GM12878 (cell line): ENCODE data around the gene KDM4C. TPM values are rescaled to one million over a fixed set of nuclear protein-coding genes. Genes with fewer than 3 reads are reported as not detected.
A peak's percentile ranks its signal among the peaks of the same experiment; 100 is the strongest.

ENCODE experiments used
- ATAC-seq: fragments of 200-7000 bp; cut with Tn5 transposase; 3 replicates; pipeline ENCODE4 v1.9.1; 2020; ENCODE audit warnings: mild to moderate bottlenecking, moderate library complexity
- BruUV-seq: library from RNA; stranded (reverse); fragments of 400-500 nt; replicated peaks from 2 replicates; lab custom pipeline; 2021; lab: Mats Ljungman, UMichigan
- CTCF ChIA-PET: fragments of 300-600 bp; sonication (Branson Sonifier 250); formaldehyde crosslinking; extraction: SDS; loops from one replicate; lab custom pipeline; 2021; ENCODE audit warnings: inconsistent platforms; lab: Yijun Ruan, JAX
- POLR2A ChIA-PET: fragments of 350-600 bp; formaldehyde crosslinking; extraction: SDS; loops from one replicate; lab custom pipeline; 2021; ENCODE audit warnings: inconsistent platforms; lab: Charles Lee
- RAD21 ChIA-PET: fragments of 300-600 bp; sonication (Branson Sonifier 250); formaldehyde crosslinking; loops from one replicate; lab custom pipeline; 2023; ENCODE audit warnings: antibody characterized with exemption; ENCODE audit not compliant: unreplicated experiment; lab: Charles Lee
- SMC1A ChIA-PET: fragments of 300-600 bp; sonication (Branson Sonifier 250); formaldehyde crosslinking; loops from one replicate; lab custom pipeline; 2023; ENCODE audit not compliant: unreplicated experiment, uncharacterized antibody; lab: Charles Lee
- DNase-seq: peaks from one replicate; pipeline ENCODE4 v3.0.0-alpha.2; 2011; ENCODE audit warnings: low read depth, low spot score
- FAIRE-seq: peaks from 3 replicates; lab custom pipeline; 2011; peaks lifted over from hg19 to GRCh38; lab: Jason Lieb, UNC
- H2AFZ ChIP-seq: 2 replicates; pipeline ENCODE4 v1.6.0; 2011; ENCODE audit warnings: low read depth, low read length, control low read depth; ENCODE audit not compliant: control insufficient read depth
- H3K27ac ChIP-seq: 2 replicates; pipeline ENCODE4 v1.5.1; 2011; ENCODE audit warnings: control low read depth; ENCODE audit not compliant: control insufficient read depth, insufficient read depth
- H3K27me3 ChIP-seq, 2 experiments: replicated peaks in 1 of 2; 2 replicates each; pipeline versions ENCODE4 v1.6.0 to v1.6.1; 2011; ENCODE audit warnings: low read length in 1 of 2; ENCODE audit not compliant: control insufficient read depth in 2 of 2, insufficient read depth in 2 of 2
- H3K36me3 ChIP-seq, 2 experiments: 2 replicates each; pipeline ENCODE4 v1.5.1; 2011; ENCODE audit warnings: low read length in 1 of 2; ENCODE audit not compliant: control insufficient read depth in 2 of 2, insufficient read depth in 2 of 2
- H3K4me1 ChIP-seq: 2 replicates; pipeline ENCODE4 v1.6.1; 2011; ENCODE audit warnings: mild to moderate bottlenecking, low read length, moderate library complexity, mixed read lengths; ENCODE audit not compliant: control insufficient read depth, insufficient read depth
- H3K4me2 ChIP-seq: 2 replicates; pipeline ENCODE4 v1.6.0; 2011; ENCODE audit warnings: control low read depth; ENCODE audit not compliant: control insufficient read depth, insufficient read depth
- H3K4me3 ChIP-seq: fragments of 200-600 bp; sonication (generic); 2 replicates; pipeline ENCODE4 v1.5.1; 2016
- H3K79me2 ChIP-seq: 2 replicates; pipeline ENCODE4 v1.6.0; 2011; ENCODE audit warnings: low read length; ENCODE audit not compliant: control insufficient read depth, insufficient read depth
- H3K9ac ChIP-seq: 2 replicates; pipeline ENCODE4 v1.8.0; 2011; ENCODE audit warnings: low read length, control low read depth, mixed read lengths; ENCODE audit not compliant: control insufficient read depth, insufficient read depth
- H3K9me3 ChIP-seq: replicated peaks from 3 replicates; pipeline ENCODE4 v1.5.1; 2011; ENCODE audit warnings: mild to moderate bottlenecking, low read length; ENCODE audit not compliant: control insufficient read depth, insufficient read depth
- H4K20me1 ChIP-seq: 2 replicates; pipeline ENCODE4 v1.6.0; 2011; ENCODE audit not compliant: control insufficient read depth, insufficient read depth
- CHD2 ChIP-seq: IDR thresholded peaks from 2 replicates; pipeline ENCODE4 v1.6.1; 2011; ENCODE audit warnings: low read depth, low read length, improper control_type of control experiment, borderline replicate concordance
- CTCF ChIP-seq, 3 experiments: IDR thresholded peaks in 2 of 3; conservative IDR thresholded peaks in 1 of 3; 2 replicates each; pipeline ENCODE4 v1.5.1; 2011; ENCODE audit warnings: low read depth in 3 of 3, low read length in 3 of 3, mild to moderate bottlenecking in 3 of 3, control low read depth in 2 of 3, moderate library complexity in 2 of 3, inconsistent platforms in 1 of 3, mixed read lengths in 1 of 3; ENCODE audit not compliant: control insufficient read depth in 2 of 3, insufficient read depth in 1 of 3; ENCODE audit errors: extremely low read depth in 1 of 3
- RAD21 ChIP-seq: IDR thresholded peaks from 2 replicates; pipeline ENCODE4 v1.6.1; 2011; ENCODE audit warnings: mild to moderate bottlenecking, low read depth, low read length, moderate library complexity; ENCODE audit not compliant: insufficient read depth
- SMC3 ChIP-seq: IDR thresholded peaks from 2 replicates; pipeline ENCODE4 v1.6.1; 2011; ENCODE audit warnings: low read length, improper control_type of control experiment, borderline replicate concordance
- WGBS: methylation state at CpG from one replicate; pipeline ENCODE4 v1.1.6; 2016; ENCODE audit warnings: low lambda C conversion rate; ENCODE audit not compliant: insufficient replicate concordance, insufficient coverage; ENCODE audit errors: missing lambda C conversion rate; 5-methylcytosine and 5-hydroxymethylcytosine counted together
- in situ Hi-C: fragments of 300-500 bp; cut with MboI; formaldehyde crosslinking; loops from 9 replicates; pipeline ENCODE4 v1.14.3; 2018; ENCODE audit warnings: mixed read lengths
- intact Hi-C: fragments of 100-400 bp; cut with micrococcal nuclease; formaldehyde crosslinking; loops from one replicate; pipeline ENCODE4 v1.14.2; 2022; ENCODE audit not compliant: unreplicated experiment
- polyA plus RNA-seq, 11 experiments: library from polyadenylated mRNA; depleted of rRNA in 4 of 11; unstranded in 6 of 11; stranded (reverse) in 5 of 11; fragments of >200 nt; fragmentation: Nextera tagmentation in 4 of 11; fragmentation: Illumina TruSeq in 1 of 11; extraction: Ambion mirVana in 4 of 11; extraction: Trizol in 1 of 11; gene quantifications; 1 replicate in 1 of 11; 2 replicates in 10 of 11; pipeline versions ENCODE4 v1.2.1 to v1.2.3, GENCODE V29; 2011 to 2016; ENCODE audit warnings: inconsistent platforms in 2 of 11, missing spikeins in 2 of 11, low read depth in 1 of 11
- total RNA-seq, 4 experiments: library from RNA; depleted of rRNA in 3 of 4; stranded (reverse); fragments of >200 nt in 3 of 4; fragmentation: Illumina TruSeq in 1 of 4; extraction: Trizol in 1 of 4; gene quantifications; 2 replicates each; pipeline versions ENCODE4 v1.2.1 to v1.2.3, GENCODE V29; 2013 to 2021

KDM4C gene
- total and polyA plus RNA-seq, 10 of the 15 experiments (the other 5 are each of a cell fraction or from before 2014, with no cell fraction given) = 6.8 to 41.2 (median 20.1) TPM

- H3K79me2 ChIP-seq = no peaks in the 10 kb centered on the region
- POLR2A ChIA-PET = no interaction called here
These were observed 150.1 kb downstream of the KDM4C start for GRCh38 chr9:6907772-6908381.

More at GRCh38 chr9:6907772-6908381, 150.1 kb downstream of the KDM4C start:
- TF ChIP-seq CHD2 = no peak
- peak; percentile 16; the same call in 1 of the 2 replicates for TF ChIP-seq SMC3
- TF ChIP-seq CTCF (IDR thresholded peaks at IDR 0.05 in 2 of 3, conservative IDR thresholded peaks at IDR 0.05 in 1 of 3; ENCODE audit: control insufficient read depth in 2 of 3, extremely low read depth in 1 of 3, insufficient read depth in 1 of 3, low read depth in 3 of 3, low read length in 3 of 3) = peak; percentile 35 to 47 (median 42); a peak in 4 of 6 replicates
- TF ChIP-seq RAD21 = peak; percentile 66
- FAIRE-seq = no peak
- Histone ChIP-seq H3K4me3 (no peak overlapping the region), H3K27me3 (no peaks in the 10 kb centered on the region), H3K36me3 (no peaks in the 10 kb centered on the region; a peak in 1 of 4 replicates), H3K4me1 (no peaks in the 10 kb centered on the region), H3K9ac (no peak overlapping the region), H3K27ac (no peak overlapping the region), H3K9me3 (no peaks in the 10 kb centered on the region), H2AFZ (no peak overlapping the region), H3K4me2 (no peak overlapping the region), H4K20me1 (no peaks in the 10 kb centered on the region)
- SMC1A ChIA-PET = interaction anchor here (2.3 kb wide), 1 partner anchor 10 kb away, joined by 11 read pairs; no protein-coding TSS in a partner anchor
- RAD21 ChIA-PET = interaction anchor here (1.4 to 2.2 kb wide), 2 partner anchors 81 to 626 kb away, joined by 3 to 11 read pairs; no protein-coding TSS in a partner anchor
- ATAC-seq = 0 out of 3 replicates have a peak, but pooled peaks have one; percentile 17
- in situ Hi-C loops = loop anchor here (25.0 kb wide), 2 partner anchors 629 to 879 kb away; partner anchors contain the start of gene DMAC1
- no TSS peak for BruUV-seq
- 97% methylated on average over 4 of the region's 4 CpGs for WGBS
- DNase-seq = no peak
- intact Hi-C loops = loop anchor here (5.0 kb wide), 1 partner anchor 629 kb away; no protein-coding TSS in a partner anchor
- CTCF ChIA-PET = interaction anchor here (0.6 to 1.5 kb wide), 3 partner anchors 18 to 141 kb away, joined by 3 to 4 read pairs (median 3); no protein-coding TSS in a partner anchor
